ENCODE measurements around the gene EML6. TPM values are rescaled to one million over a fixed set of nuclear protein-coding genes. Genes with fewer than 3 reads are reported as not detected.

The EML6 gene
- total and polyA plus RNA-seq, 4 donors = 0.94 to 5.1 (median 2.0) TPM

- H3K27ac ChIP-seq (ENCODE audit: low read depth in 1 of 2, low read length in 1 of 2) = no peak overlapping the region
- peak in 2 of 3 donors; percentile 87 for DNase-seq
Measured at GRCh38 chr2:54704688-54705605, 18.5 kb upstream of the EML6 start.

GRCh38 chr2:54706622-54707021, 16.8 kb upstream of the EML6 start:
- ATAC-seq (ENCODE audit: insufficient read depth, low FRiP score) (no peak), DNase-seq (no peak)
- Histone ChIP-seq H3K9ac (ENCODE audit: insufficient read depth in 1 of 2, low read length in 2 of 2) (no peak overlapping the region), H3K27me3 (ENCODE audit: control insufficient read depth in 3 of 3, insufficient read depth in 3 of 3, low read length in 2 of 3) (no peaks in the 10 kb centered on the region), H3K36me3 (ENCODE audit: control insufficient read depth in 4 of 4, insufficient read depth in 4 of 4, low read length in 4 of 4) (no peaks in the 10 kb centered on the region), H3K9me3 (ENCODE audit: control insufficient read depth in 4 of 4, insufficient read depth in 3 of 4, low read length in 3 of 4) (no peaks in the 10 kb centered on the region), H3K4me3 (no peak overlapping the region), H3K27ac (ENCODE audit: low read depth in 1 of 2, low read length in 1 of 2) (no peak overlapping the region), H3K4me1 (ENCODE audit: control insufficient read depth in 5 of 5, insufficient read depth in 5 of 5, low read length in 5 of 5) (peaks cover 0 to 14% (median 0%) of the 10 kb centered on the region in 5 donors)
- 96 to 97% methylated on average over 1 of the region's 1 CpG for WGBS, 2 donors
- no peak for TF ChIP-seq CTCF (IDR thresholded peaks at IDR 0.05; ENCODE audit: control extremely low read depth, extremely low read depth)

More at GRCh38 chr2:54704688-54705605, 18.5 kb upstream of the EML6 start:
- no peaks in the 10 kb centered on the region for H3K27me3 ChIP-seq (ENCODE audit: control insufficient read depth in 3 of 3, insufficient read depth in 3 of 3, low read length in 2 of 3)
- no peak overlapping the region for H3K4me3 ChIP-seq
- peaks cover 0 to 14% (median 0%) of the 10 kb centered on the region in 5 donors for H3K4me1 ChIP-seq (ENCODE audit: control insufficient read depth in 5 of 5, insufficient read depth in 5 of 5, low read length in 5 of 5)
- no peaks in the 10 kb centered on the region for H3K36me3 ChIP-seq (ENCODE audit: control insufficient read depth in 4 of 4, insufficient read depth in 4 of 4, low read length in 4 of 4)
- peak; percentile 62 for TF ChIP-seq CTCF (IDR thresholded peaks at IDR 0.05; ENCODE audit: control extremely low read depth, extremely low read depth)
- no peak for ATAC-seq (ENCODE audit: insufficient read depth, low FRiP score)
- no peaks in the 10 kb centered on the region for H3K9me3 ChIP-seq (ENCODE audit: control insufficient read depth in 4 of 4, insufficient read depth in 3 of 4, low read length in 3 of 4)
- H3K9ac ChIP-seq (ENCODE audit: insufficient read depth in 1 of 2, low read length in 2 of 2) = no peak overlapping the region
- 9 to 12% methylated on average over 3 of the region's 3 CpGs for WGBS, 2 donors

- no peak overlapping the region for H3K4me3 ChIP-seq
- peaks cover 0 to 14% (median 0%) of the 10 kb centered on the region in 5 donors for H3K4me1 ChIP-seq (ENCODE audit: control insufficient read depth in 5 of 5, insufficient read depth in 5 of 5, low read length in 5 of 5)
- no peaks in the 10 kb centered on the region for H3K36me3 ChIP-seq (ENCODE audit: control insufficient read depth in 4 of 4, insufficient read depth in 4 of 4, low read length in 4 of 4)
- TF ChIP-seq CTCF (IDR thresholded peaks at IDR 0.05; ENCODE audit: control extremely low read depth, extremely low read depth) = no peak
- no peaks in the 10 kb centered on the region for H3K9me3 ChIP-seq (ENCODE audit: control insufficient read depth in 4 of 4, insufficient read depth in 3 of 4, low read length in 3 of 4)
- WGBS, 2 donors = 16 to 29% methylated on average over 35 of the region's 35 CpGs
- ATAC-seq (ENCODE audit: insufficient read depth, low FRiP score) (peak; percentile 71), DNase-seq (peak; percentile 51 to 64 (median 63))
- no peaks in the 10 kb centered on the region for H3K27me3 ChIP-seq (ENCODE audit: control insufficient read depth in 3 of 3, insufficient read depth in 3 of 3, low read length in 2 of 3)
- no peak overlapping the region for H3K27ac ChIP-seq (ENCODE audit: low read depth in 1 of 2, low read length in 1 of 2)
- H3K9ac ChIP-seq (ENCODE audit: insufficient read depth in 1 of 2, low read length in 2 of 2) = no peak overlapping the region
Measured at GRCh38 chr2:54708584-54709335, 14.7 kb upstream of the EML6 start.
